Measurements from ENCODE around the gene EIF2A. TPM values are rescaled to one million over a fixed set of nuclear protein-coding genes. Genes with fewer than 3 reads are reported as not detected.
A peak's percentile ranks its signal among the peaks of the same experiment; 100 is the strongest.
"Not testable (repeated sequence)": the region's sequence is repeated elsewhere in the genome, so short reads cannot be mapped to it uniquely, and the experiment has no call there.

Gene EIF2A
- 100 to 1,000 TPM; 102 to 124 (median 108) TPM for total RNA-seq
- 132 TPM for total RNA-seq (2013)

- no peak for TF ChIP-seq CTCF (IDR thresholded peaks at IDR 0.05)
- peak within 1 kb of the TSS; percentile 61 for H3K4me3 ChIP-seq (ENCODE audit: low read length)
- Mint-ChIP-seq H3K9me3 (no peaks in the 10 kb centered on the region), H3K4me3 (peak within 1 kb of the TSS; percentile 96), H3K27ac (peak within 1 kb of the TSS; percentile 97), H3K27me3 (ENCODE audit: low read depth in 2 of 2) (no peaks in the 10 kb centered on the region), H3K36me3 (no peaks in the 10 kb centered on the region), H3K4me1 (peaks cover 61 to 69% of the 10 kb centered on the region in 2 donors)
- DNase-seq: peak; percentile 99 to 100
- no peaks in the 10 kb centered on the region for H3K27me3 ChIP-seq (ENCODE audit: control insufficient read depth, insufficient read depth, low read length)
- peak; percentile 87 to 97 (median 88) for ATAC-seq
- peaks cover 26% of the 10 kb centered on the region for H3K36me3 ChIP-seq (ENCODE audit: control insufficient read depth, insufficient read depth, low read length)
- H3K9me3 ChIP-seq (ENCODE audit: control insufficient read depth, insufficient read depth, low read length): no peaks in the 10 kb centered on the region
- intact Hi-C loops (cut with micrococcal nuclease): loop anchor here (1.0 kb wide), 4 partner anchors 57 to 216 kb away; partner anchors contain the start of genes ERICH6, SELENOT and TSC22D2
- under 1% methylated on average over 84 of the region's 86 CpGs for WGBS (ENCODE audit: insufficient coverage)
- H3K4me1 ChIP-seq (ENCODE audit: control insufficient read depth, insufficient read depth, low read length): peaks cover 6% of the 10 kb centered on the region
- H3K27ac ChIP-seq (ENCODE audit: low read length): peak within 1 kb of the TSS; percentile 87
These were observed at the start of gene EIF2A, which contains the start of gene SERP1 for GRCh38 chr3:150546226-150547044. EIF2A (plus strand) TSS chr3:150546787; CDS start chr3:150546803, 16 bp downstream. SERP1 (minus strand) TSS chr3:150546496; CDS start chr3:150546135, 361 bp downstream.

- intact Hi-C loops (cut with micrococcal nuclease): loop anchor here (2.0 to 10.0 kb wide), 5 partner anchors 113 to 531 kb away; no protein-coding TSS in a partner anchor
- ATAC-seq (no peak), DNase-seq (no peak)
- Histone ChIP-seq H3K9me3 (ENCODE audit: control insufficient read depth, insufficient read depth, low read length) (no peaks in the 10 kb centered on the region), H3K36me3 (ENCODE audit: control insufficient read depth, insufficient read depth, low read length) (no peaks in the 10 kb centered on the region), H3K27me3 (ENCODE audit: control insufficient read depth, insufficient read depth, low read length) (no peaks in the 10 kb centered on the region), H3K27ac (ENCODE audit: low read length) (no peak overlapping the region), H3K4me3 (ENCODE audit: low read length) (no peak overlapping the region), H3K4me1 (ENCODE audit: control insufficient read depth, insufficient read depth, low read length) (no peaks in the 10 kb centered on the region)
- H3K4me3 Mint-ChIP-seq: no peak overlapping the region
- no peaks in the 10 kb centered on the region for H3K36me3 Mint-ChIP-seq
- no CpG with 5 or more reads among the region's 2 CpGs for WGBS (ENCODE audit: insufficient coverage)
- no peak overlapping the region for H3K27ac Mint-ChIP-seq
- no peaks in the 10 kb centered on the region for H3K4me1 Mint-ChIP-seq
- no peaks in the 10 kb centered on the region for H3K9me3 Mint-ChIP-seq
- TF ChIP-seq CTCF (IDR thresholded peaks at IDR 0.05): no peak
- H3K27me3 Mint-ChIP-seq (ENCODE audit: low read depth in 2 of 2): peaks cover 0 to 3% of the 10 kb centered on the region in 2 donors
These were observed 48.6 kb upstream of the EIF2A start for GRCh38 chr3:150497956-150498355.

DNA sequence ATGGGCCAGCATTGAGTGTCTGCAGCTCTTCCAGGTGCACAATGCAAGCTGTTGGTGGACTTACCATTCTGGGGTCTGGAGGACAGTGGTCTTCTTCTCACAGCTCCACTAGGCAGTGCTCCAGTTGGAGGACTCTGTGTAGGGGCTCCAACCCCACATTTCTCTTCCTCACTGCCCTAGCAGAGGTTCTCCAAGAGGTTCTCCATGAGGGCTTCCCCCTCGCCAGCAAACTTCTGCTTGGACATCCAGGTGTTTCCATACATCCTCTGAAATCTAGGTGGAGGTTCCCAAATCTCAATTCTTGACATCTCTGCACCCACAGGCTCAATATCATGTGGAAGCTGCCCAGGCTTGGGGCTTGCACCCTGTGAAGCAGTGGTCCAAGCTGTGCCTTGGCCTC lies 45.6 kb upstream of the EIF2A start:
- H3K9me3 Mint-ChIP-seq; H3K27ac Mint-ChIP-seq; ATAC-seq; intact Hi-C loops (cut with micrococcal nuclease); H3K36me3 ChIP-seq (ENCODE audit: control insufficient read depth, insufficient read depth, low read length); H3K36me3 Mint-ChIP-seq; H3K27me3 ChIP-seq (ENCODE audit: control insufficient read depth, insufficient read depth, low read length); H3K27me3 Mint-ChIP-seq (ENCODE audit: low read depth in 2 of 2); H3K4me1 ChIP-seq (ENCODE audit: control insufficient read depth, insufficient read depth, low read length); H3K4me1 Mint-ChIP-seq; H3K27ac ChIP-seq (ENCODE audit: low read length); H3K4me3 ChIP-seq (ENCODE audit: low read length); DNase-seq; H3K9me3 ChIP-seq (ENCODE audit: control insufficient read depth, insufficient read depth, low read length); H3K4me3 Mint-ChIP-seq: not testable (repeated sequence)
- 94% methylated on average over 1 of the region's 1 CpG for WGBS (ENCODE audit: insufficient coverage)

DNA sequence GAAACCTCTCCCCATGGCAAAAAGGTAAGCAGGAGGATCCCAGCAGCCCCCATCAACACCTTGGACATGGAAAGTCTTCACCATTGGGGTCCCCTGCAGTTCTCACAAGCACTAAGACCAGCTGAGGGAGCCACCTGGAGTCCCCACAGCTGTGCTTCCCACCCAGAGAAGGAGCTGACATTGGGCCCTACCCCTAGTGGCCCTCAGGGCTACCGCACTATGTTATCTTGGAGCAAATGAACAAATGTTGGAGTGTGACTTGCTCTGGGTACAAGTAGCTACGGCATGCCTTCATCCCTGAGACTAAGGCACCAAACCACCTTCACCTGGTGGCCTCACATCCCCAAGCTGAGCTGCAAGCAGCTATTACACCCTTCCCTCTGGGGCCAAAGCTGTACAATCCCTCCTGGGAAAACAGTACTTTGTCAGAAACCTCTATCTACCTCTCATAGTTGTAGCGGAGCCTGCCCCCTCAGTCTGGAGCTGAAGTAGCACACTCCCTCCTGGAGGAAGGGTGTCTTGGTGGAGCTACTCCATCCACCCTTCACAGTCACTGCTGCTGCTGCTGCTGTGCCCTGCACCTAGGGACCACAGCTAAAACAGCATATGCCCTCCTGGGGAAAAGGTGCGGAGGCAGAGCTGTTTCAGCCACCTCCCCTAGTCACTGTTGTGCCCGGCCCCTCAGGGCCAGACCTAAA lies 43.0 kb upstream of the EIF2A start:
- Histone ChIP-seq H3K27me3 (ENCODE audit: control insufficient read depth, insufficient read depth, low read length) (no peaks in the 10 kb centered on the region), H3K4me1 (ENCODE audit: control insufficient read depth, insufficient read depth, low read length) (no peaks in the 10 kb centered on the region), H3K36me3 (ENCODE audit: control insufficient read depth, insufficient read depth, low read length) (no peaks in the 10 kb centered on the region), H3K9me3 (ENCODE audit: control insufficient read depth, insufficient read depth, low read length) (no peaks in the 10 kb centered on the region), H3K4me3 (ENCODE audit: low read length) (no peak overlapping the region), H3K27ac (ENCODE audit: low read length) (no peak overlapping the region)
- H3K4me3 Mint-ChIP-seq: no peak overlapping the region
- ATAC-seq (no peak), DNase-seq (no peak)
- no peak for TF ChIP-seq CTCF (IDR thresholded peaks at IDR 0.05)
- peaks cover 2 to 15% of the 10 kb centered on the region in 2 donors for H3K27me3 Mint-ChIP-seq (ENCODE audit: low read depth in 2 of 2)
- no peak overlapping the region for H3K27ac Mint-ChIP-seq
- intact Hi-C loops (cut with micrococcal nuclease): no loop called here
- no peaks in the 10 kb centered on the region for H3K36me3 Mint-ChIP-seq
- H3K9me3 Mint-ChIP-seq: no peaks in the 10 kb centered on the region
- 90% methylated on average over 5 of the region's 5 CpGs for WGBS (ENCODE audit: insufficient coverage)
- H3K4me1 Mint-ChIP-seq: no peaks in the 10 kb centered on the region
